ENCODE data around the gene MAP3K14. TPM values are rescaled to one million over a fixed set of nuclear protein-coding genes. Genes with fewer than 3 reads are reported as not detected.

The MAP3K14 gene
- total RNA-seq, 1 donor from 2014 or later, result 64.7 TPM

GRCh38 chr17:45232514-45233422 lies 84.1 kb downstream of the MAP3K14 start:
- no peaks in the 10 kb centered on the region for H3K27me3 Mint-ChIP-seq (ENCODE audit: insufficient read depth)
- H3K27ac Mint-ChIP-seq, result peak overlapping the region; percentile 62
- H3K36me3 Mint-ChIP-seq (ENCODE audit: low read depth), result peaks cover 35% of the 10 kb centered on the region
- peak overlapping the region; percentile 53 for H3K4me3 Mint-ChIP-seq
- H3K4me1 Mint-ChIP-seq (ENCODE audit: low read depth), result peaks cover 84% of the 10 kb centered on the region
- DNase-seq (ENCODE audit: low spot score), result no peak
- H3K9me3 Mint-ChIP-seq, result no peaks in the 10 kb centered on the region
- intact Hi-C loops (cut with micrococcal nuclease), result no loop called here

- Mint-ChIP-seq H3K4me1 (ENCODE audit: low read depth) (peaks cover 88% of the 10 kb centered on the region), H3K36me3 (ENCODE audit: low read depth) (peaks cover 32% of the 10 kb centered on the region), H3K27me3 (ENCODE audit: insufficient read depth) (no peaks in the 10 kb centered on the region), H3K27ac (peak overlapping the region; percentile 62), H3K9me3 (no peaks in the 10 kb centered on the region), H3K4me3 (peak overlapping the region; percentile 67)
- intact Hi-C loops (cut with micrococcal nuclease), result no loop called here
- no peak for DNase-seq (ENCODE audit: low spot score)
These were observed 85.2 kb downstream of the MAP3K14 start for GRCh38 chr17:45231481-45232116.

- peaks cover 92% of the 10 kb centered on the region for H3K4me1 Mint-ChIP-seq (ENCODE audit: low read depth)
- intact Hi-C loops (cut with micrococcal nuclease), result no loop called here
- H3K36me3 Mint-ChIP-seq (ENCODE audit: low read depth), result peaks cover 30% of the 10 kb centered on the region
- no peak for DNase-seq (ENCODE audit: low spot score)
- no peaks in the 10 kb centered on the region for H3K9me3 Mint-ChIP-seq
- peak overlapping the region; percentile 97 for H3K27ac Mint-ChIP-seq
- peak overlapping the region; percentile 99 for H3K4me3 Mint-ChIP-seq
- no peaks in the 10 kb centered on the region for H3K27me3 Mint-ChIP-seq (ENCODE audit: insufficient read depth)
These were observed 85.9 kb downstream of the MAP3K14 start for GRCh38 chr17:45230787-45231480.

- Mint-ChIP-seq H3K27ac (peak overlapping the region; percentile 97), H3K9me3 (no peaks in the 10 kb centered on the region), H3K4me1 (ENCODE audit: low read depth) (peaks cover 92% of the 10 kb centered on the region), H3K27me3 (ENCODE audit: insufficient read depth) (no peaks in the 10 kb centered on the region), H3K36me3 (ENCODE audit: low read depth) (peaks cover 32% of the 10 kb centered on the region), H3K4me3 (peak overlapping the region; percentile 99)
- DNase-seq (ENCODE audit: low spot score), result no peak
- intact Hi-C loops (cut with micrococcal nuclease), result no loop called here
These were observed 86.4 kb downstream of the MAP3K14 start for GRCh38 chr17:45230410-45230786.

- no peak for DNase-seq (ENCODE audit: low spot score)
- Mint-ChIP-seq H3K9me3 (no peaks in the 10 kb centered on the region), H3K4me1 (ENCODE audit: low read depth) (peaks cover 92% of the 10 kb centered on the region), H3K27me3 (ENCODE audit: insufficient read depth) (no peaks in the 10 kb centered on the region), H3K27ac (peak overlapping the region; percentile 97), H3K4me3 (peak overlapping the region; percentile 99), H3K36me3 (ENCODE audit: low read depth) (peaks cover 30% of the 10 kb centered on the region)
- intact Hi-C loops (cut with micrococcal nuclease), result loop anchor here (1.0 to 10.0 kb wide), 6 partner anchors 77 to 962 kb away; partner anchors contain the start of genes EFTUD2, HEXIM1, KANSL1 and NMT1
These were observed 87.0 kb downstream of the MAP3K14 start for GRCh38 chr17:45229681-45230409.

- H3K27ac Mint-ChIP-seq, result peak overlapping the region; percentile 97
- peak; percentile 81 for DNase-seq (ENCODE audit: low spot score)
- intact Hi-C loops (cut with micrococcal nuclease), result loop anchor here (1.0 to 10.0 kb wide), 6 partner anchors 78 to 963 kb away; partner anchors contain the start of genes EFTUD2, HEXIM1, KANSL1 and NMT1
- H3K4me1 Mint-ChIP-seq (ENCODE audit: low read depth), result peaks cover 94% of the 10 kb centered on the region
- H3K9me3 Mint-ChIP-seq, result no peaks in the 10 kb centered on the region
- peak overlapping the region; percentile 99 for H3K4me3 Mint-ChIP-seq
- peaks cover 27% of the 10 kb centered on the region for H3K36me3 Mint-ChIP-seq (ENCODE audit: low read depth)
- no peaks in the 10 kb centered on the region for H3K27me3 Mint-ChIP-seq (ENCODE audit: insufficient read depth)
These were observed 87.9 kb downstream of the MAP3K14 start for GRCh38 chr17:45228763-45229539.

- no peaks in the 10 kb centered on the region for H3K9me3 Mint-ChIP-seq
- peak overlapping the region; percentile 97 for H3K27ac Mint-ChIP-seq
- H3K36me3 Mint-ChIP-seq (ENCODE audit: low read depth), result peaks cover 23% of the 10 kb centered on the region
- H3K27me3 Mint-ChIP-seq (ENCODE audit: insufficient read depth), result no peaks in the 10 kb centered on the region
- intact Hi-C loops (cut with micrococcal nuclease), result loop anchor here (2.0 to 10.0 kb wide), 6 partner anchors 43 to 964 kb away; partner anchors contain the start of genes EFTUD2, KANSL1 and NMT1
- DNase-seq (ENCODE audit: low spot score), result no peak
- peak overlapping the region; percentile 99 for H3K4me3 Mint-ChIP-seq
- peaks cover 94% of the 10 kb centered on the region for H3K4me1 Mint-ChIP-seq (ENCODE audit: low read depth)
These were observed 88.7 kb downstream of the MAP3K14 start for GRCh38 chr17:45227926-45228762.

GRCh38 chr17:45227101-45227925 lies 89.5 kb downstream of the MAP3K14 start:
- H3K36me3 Mint-ChIP-seq (ENCODE audit: low read depth), result peaks cover 20% of the 10 kb centered on the region
- H3K9me3 Mint-ChIP-seq, result no peaks in the 10 kb centered on the region
- intact Hi-C loops (cut with micrococcal nuclease), result loop anchor here (2.0 to 10.0 kb wide), 4 partner anchors 43 to 965 kb away; partner anchors contain the start of genes EFTUD2 and KANSL1
- peaks cover 86% of the 10 kb centered on the region for H3K4me1 Mint-ChIP-seq (ENCODE audit: low read depth)
- H3K27me3 Mint-ChIP-seq (ENCODE audit: insufficient read depth), result no peaks in the 10 kb centered on the region
- H3K4me3 Mint-ChIP-seq, result peak overlapping the region; percentile 99
- DNase-seq (ENCODE audit: low spot score), result no peak
- peak overlapping the region; percentile 97 for H3K27ac Mint-ChIP-seq

- no peak for DNase-seq (ENCODE audit: low spot score)
- H3K4me3 Mint-ChIP-seq, result peak overlapping the region; percentile 99
- no peaks in the 10 kb centered on the region for H3K27me3 Mint-ChIP-seq (ENCODE audit: insufficient read depth)
- peaks cover 78% of the 10 kb centered on the region for H3K4me1 Mint-ChIP-seq (ENCODE audit: low read depth)
- peak overlapping the region; percentile 97 for H3K27ac Mint-ChIP-seq
- H3K36me3 Mint-ChIP-seq (ENCODE audit: low read depth), result peaks cover 15% of the 10 kb centered on the region
- H3K9me3 Mint-ChIP-seq, result no peaks in the 10 kb centered on the region
- intact Hi-C loops (cut with micrococcal nuclease), result loop anchor here (1.0 to 10.0 kb wide), 6 partner anchors 21 to 966 kb away; partner anchors contain the start of genes EFTUD2, HEXIM2 and KANSL1
These were observed 90.2 kb downstream of the MAP3K14 start for GRCh38 chr17:45226576-45226975.

- Mint-ChIP-seq H3K4me1 (ENCODE audit: low read depth) (peaks cover 73% of the 10 kb centered on the region), H3K27ac (peak overlapping the region; percentile 97), H3K9me3 (no peaks in the 10 kb centered on the region), H3K36me3 (ENCODE audit: low read depth) (peaks cover 17% of the 10 kb centered on the region), H3K4me3 (peak overlapping the region; percentile 99), H3K27me3 (ENCODE audit: insufficient read depth) (no peaks in the 10 kb centered on the region)
- peak; percentile 91 for DNase-seq (ENCODE audit: low spot score)
- intact Hi-C loops (cut with micrococcal nuclease), result loop anchor here (1.0 to 10.0 kb wide), 6 partner anchors 21 to 966 kb away; partner anchors contain the start of genes EFTUD2, HEXIM2 and KANSL1
These were observed 90.8 kb downstream of the MAP3K14 start for GRCh38 chr17:45225964-45226530.

Measured in activated T-helper 1 cell treated with anti-CD3 and anti-CD28 coated beads, Interleukin-12 subunit alpha, Interleukin-12 subunit beta, Interleukin-2, Interleukin-4 antibody, amounts not matched to agents 30 ng/mL and 10 ng/mL and 1 ng/mL, durations not matched to agents 14 hours and 24 hours and 36 hours (primary cell).